Activated T-cell treated with anti-CD3 and anti-CD28 coated beads, Interleukin-2, amount 50 U/mL, for 24 hours (primary cell): ENCODE data around the gene ZNF512B.
"Not testable (repeated sequence)": the region's sequence is repeated elsewhere in the genome, so short reads cannot be mapped to it uniquely, and the experiment has no call there.

Experiments used
- DNase-seq: peaks from one replicate; pipeline ENCODE4 v3.0.0-alpha.2; 2020
- H3K27ac Mint-ChIP-seq: 2 replicates; pipeline ENCODE4 v1.8.0; 2020; ENCODE audit warnings: mild to moderate bottlenecking, mixed read lengths
- H3K27me3 Mint-ChIP-seq: 2 replicates; pipeline ENCODE4 v1.8.0; 2020; ENCODE audit warnings: mixed read lengths
- H3K36me3 Mint-ChIP-seq: 2 replicates; pipeline ENCODE4 v1.8.0; 2020; ENCODE audit warnings: low read depth, mixed read lengths
- H3K4me1 Mint-ChIP-seq: 2 replicates; pipeline ENCODE4 v1.8.0; 2020; ENCODE audit warnings: low read depth, mixed read lengths
- H3K4me3 Mint-ChIP-seq: 2 replicates; pipeline ENCODE4 v1.8.0; 2020; ENCODE audit warnings: mild to moderate bottlenecking, moderate library complexity, mixed read lengths
- H3K9me3 Mint-ChIP-seq: 2 replicates; pipeline ENCODE4 v1.8.0; 2020; ENCODE audit warnings: mixed read lengths

Gene ZNF512B

DNA sequence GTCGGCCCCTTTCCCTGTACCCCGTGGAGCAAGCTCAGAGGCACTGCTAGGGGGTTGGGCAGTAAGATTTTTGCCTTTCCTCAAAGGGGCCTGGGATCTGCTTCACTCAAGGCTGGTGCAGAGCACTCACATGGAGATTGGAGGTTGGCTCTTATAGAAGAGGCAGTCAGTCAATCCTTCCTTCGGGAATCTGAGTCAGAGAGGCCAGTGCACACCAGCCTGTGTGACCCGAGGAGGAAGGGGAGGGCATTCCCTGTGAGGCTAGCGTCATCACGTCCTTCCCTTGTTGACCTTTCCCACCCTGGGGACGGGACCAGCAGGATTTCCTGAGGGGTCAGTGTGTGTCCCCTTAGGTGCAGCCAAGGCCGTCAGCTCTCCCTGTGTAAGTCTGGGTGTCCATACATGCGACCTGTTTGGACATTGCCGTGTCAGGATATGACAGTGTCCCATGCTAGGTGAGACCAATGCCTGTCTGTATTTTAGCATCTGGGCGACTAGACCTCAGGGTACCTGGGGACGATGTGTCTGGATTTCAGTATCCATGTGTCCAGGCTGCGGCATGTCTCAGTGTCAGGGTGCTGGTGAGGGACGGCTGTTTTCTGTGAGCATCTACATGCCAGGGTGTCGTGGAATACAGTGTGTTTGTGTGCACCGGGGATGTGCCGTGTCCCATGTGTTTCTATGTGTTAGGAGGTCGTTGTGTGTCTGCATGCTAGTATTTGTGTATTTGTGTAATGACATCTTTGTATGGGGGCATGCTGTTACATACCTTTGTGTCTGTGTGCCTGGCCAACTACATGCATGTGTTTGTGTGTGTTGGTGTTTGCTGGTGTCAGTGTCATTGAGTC lies 2.8 kb upstream of the ZNF512B start:
- Mint-ChIP-seq H3K4me1 (peaks cover 47% of the 10 kb centered on the region), H3K4me3 (no peak overlapping the region), H3K27ac (no peak overlapping the region), H3K27me3 (no peaks in the 10 kb centered on the region), H3K36me3 (peaks cover 53% of the 10 kb centered on the region), H3K9me3 (no peaks in the 10 kb centered on the region)
- peak; percentile 32 for DNase-seq

DNA sequence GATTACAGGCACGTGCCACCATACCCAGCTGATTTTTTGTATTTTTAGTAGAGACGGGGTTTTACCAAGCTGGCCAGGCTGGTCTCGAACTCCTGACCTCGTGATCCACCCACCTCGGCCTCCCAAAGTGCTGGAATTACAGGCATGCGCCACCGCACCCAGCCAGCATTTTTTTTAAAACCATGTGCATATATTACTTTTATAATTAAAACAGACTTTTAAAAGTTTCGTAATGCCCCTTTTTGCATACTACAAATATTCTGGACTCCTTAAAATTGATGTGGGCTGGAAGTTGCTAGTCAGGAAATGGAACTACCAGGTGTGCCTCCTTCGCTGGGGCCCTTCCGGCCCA lies 2.2 kb upstream of the ZNF512B start:
- H3K4me3 Mint-ChIP-seq, H3K9me3 Mint-ChIP-seq, DNase-seq, H3K27ac Mint-ChIP-seq, H3K27me3 Mint-ChIP-seq: not testable (repeated sequence)
- Mint-ChIP-seq H3K36me3 (peaks cover 54% of the 10 kb centered on the region), H3K4me1 (peaks cover 41% of the 10 kb centered on the region)

DNA sequence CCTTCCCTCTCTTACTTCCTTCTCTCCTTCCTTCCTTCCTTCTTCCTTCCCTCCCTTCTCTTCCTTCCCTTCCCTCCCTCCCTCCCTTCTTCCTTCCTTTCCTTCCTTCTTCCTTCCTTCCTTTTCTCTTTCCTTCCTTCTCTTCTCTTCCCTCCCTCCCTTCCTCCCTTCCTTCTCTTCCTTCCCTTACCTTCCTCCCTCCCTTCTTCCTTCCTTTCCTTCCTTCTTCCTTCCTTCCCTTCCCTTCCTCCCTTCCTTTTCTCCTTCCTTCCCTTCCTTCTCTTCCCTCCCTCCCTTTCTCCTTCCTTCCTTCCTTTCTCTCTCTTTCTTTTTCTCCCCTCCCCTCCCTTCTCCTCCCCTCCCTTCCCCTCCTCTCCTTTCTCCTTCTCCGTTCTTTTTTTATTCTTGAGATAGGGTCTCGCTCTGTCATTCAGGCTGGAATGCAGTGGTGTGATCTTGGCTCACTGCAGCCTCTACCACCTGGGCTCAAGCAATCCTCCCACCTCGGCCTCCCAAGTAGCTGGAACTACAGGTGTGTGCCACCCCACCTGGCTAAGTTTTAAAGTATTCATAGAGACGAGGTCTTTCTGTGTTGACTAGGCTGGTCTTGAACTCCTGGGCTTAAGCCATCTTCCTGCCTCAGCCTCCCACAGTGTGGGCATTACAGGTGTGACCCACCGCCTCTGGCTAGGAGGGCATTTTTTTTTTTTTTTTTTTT lies 1.1 kb upstream of the ZNF512B start:
- no peak overlapping the region for H3K27ac Mint-ChIP-seq
- H3K4me1 Mint-ChIP-seq: peaks cover 32% of the 10 kb centered on the region

DNA sequence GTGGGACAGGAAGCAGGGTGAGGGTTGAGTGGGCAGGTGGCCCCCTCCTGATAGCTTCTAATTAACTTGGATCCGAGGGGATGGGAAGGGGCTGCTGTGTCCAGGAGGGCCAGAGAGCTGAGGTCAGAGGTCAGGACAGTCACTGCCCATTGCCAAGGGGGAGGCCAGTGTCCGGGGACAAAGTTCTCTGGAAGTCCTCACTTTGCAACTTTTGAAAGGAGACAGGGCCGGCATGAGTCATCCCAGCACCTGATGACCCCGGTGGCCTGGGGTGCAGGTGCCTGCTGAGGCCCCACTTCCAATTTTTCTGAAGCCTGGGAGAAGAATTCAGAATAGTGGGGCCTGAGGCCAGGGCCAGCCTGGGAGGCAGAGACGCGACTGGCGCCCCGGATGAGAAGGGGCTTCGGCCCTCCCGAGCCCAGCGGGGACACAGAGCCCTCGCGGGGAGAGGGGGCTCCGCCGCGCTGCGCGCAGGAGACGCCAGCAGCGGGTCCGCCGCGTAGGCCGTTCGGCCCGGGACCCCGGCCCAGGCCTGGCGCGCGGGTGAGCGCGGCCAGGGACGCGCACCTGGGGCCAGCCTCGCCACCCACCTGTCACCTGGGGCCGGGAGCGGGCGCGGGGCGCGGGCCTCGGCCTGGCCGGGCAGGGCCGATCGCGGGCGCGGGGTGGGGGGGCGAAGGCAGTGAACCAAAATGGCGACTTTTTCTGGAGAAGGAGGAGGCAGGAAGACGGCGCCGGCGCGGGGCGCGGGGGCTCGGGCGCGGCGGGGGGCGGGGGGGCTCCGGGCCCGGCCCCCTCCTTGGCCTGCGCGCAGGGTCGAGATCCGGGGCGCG lies 586 bp downstream of the ZNF512B start:
- peak; percentile 66 for DNase-seq
- peak overlapping the region; percentile 89 for H3K27ac Mint-ChIP-seq
- no peaks in the 10 kb centered on the region for H3K9me3 Mint-ChIP-seq
- peaks cover 46% of the 10 kb centered on the region for H3K36me3 Mint-ChIP-seq
- peak overlapping the region; percentile 86 for H3K4me3 Mint-ChIP-seq
- peaks cover 27% of the 10 kb centered on the region for H3K4me1 Mint-ChIP-seq
- H3K27me3 Mint-ChIP-seq: no peaks in the 10 kb centered on the region

More for the DNA sequence above, 1.1 kb upstream of the ZNF512B start:
- no peaks in the 10 kb centered on the region for H3K9me3 Mint-ChIP-seq
- peak overlapping the region; percentile 69 for H3K4me3 Mint-ChIP-seq
- DNase-seq: peak; percentile 29
- peaks cover 55% of the 10 kb centered on the region for H3K36me3 Mint-ChIP-seq
- H3K27me3 Mint-ChIP-seq: no peaks in the 10 kb centered on the region

DNA sequence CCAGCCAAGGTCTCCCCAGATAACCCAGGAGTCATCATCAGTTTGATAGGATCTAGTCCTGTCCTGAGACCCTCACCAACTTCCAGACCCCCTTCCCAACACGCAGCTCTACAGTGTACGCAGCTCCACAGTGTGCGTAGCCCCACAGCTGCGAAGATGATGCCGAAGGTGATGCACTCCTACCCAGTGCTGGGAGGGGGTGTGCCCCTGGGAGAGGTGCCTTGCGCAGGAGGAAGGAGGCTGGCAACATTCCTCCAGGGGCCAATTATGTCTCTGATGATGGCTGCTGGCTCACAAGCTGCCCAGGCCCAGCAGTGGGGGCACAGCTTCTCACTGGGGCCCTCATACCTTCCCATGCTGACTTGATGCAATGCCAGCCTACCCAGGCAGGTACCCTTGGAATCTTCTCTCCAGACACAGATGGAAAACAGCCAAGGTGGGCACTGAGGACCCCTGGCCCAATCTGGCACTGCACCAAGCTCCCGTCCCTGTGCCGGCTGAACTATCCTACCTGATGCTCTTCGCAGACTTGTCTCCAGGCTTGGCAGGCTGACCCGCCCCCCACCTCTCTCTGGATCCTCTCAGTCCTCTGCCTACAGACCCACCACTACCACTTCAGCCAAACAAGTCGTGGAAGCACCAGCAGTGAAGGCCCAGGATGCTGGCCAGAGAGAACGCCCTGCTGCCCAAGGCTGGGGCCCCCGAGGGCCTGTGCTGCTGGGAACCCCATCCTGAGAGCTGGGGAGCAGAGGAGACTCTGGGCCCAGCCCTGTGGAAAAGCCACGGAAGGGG lies 1.4 kb downstream of the ZNF512B start:
- H3K9me3 Mint-ChIP-seq: no peaks in the 10 kb centered on the region
- H3K27me3 Mint-ChIP-seq: no peaks in the 10 kb centered on the region
- DNase-seq: peak; percentile 45
- H3K4me3 Mint-ChIP-seq: peak overlapping the region; percentile 86
- peaks cover 47% of the 10 kb centered on the region for H3K36me3 Mint-ChIP-seq
- H3K27ac Mint-ChIP-seq: peak overlapping the region; percentile 89
- peaks cover 20% of the 10 kb centered on the region for H3K4me1 Mint-ChIP-seq

DNA sequence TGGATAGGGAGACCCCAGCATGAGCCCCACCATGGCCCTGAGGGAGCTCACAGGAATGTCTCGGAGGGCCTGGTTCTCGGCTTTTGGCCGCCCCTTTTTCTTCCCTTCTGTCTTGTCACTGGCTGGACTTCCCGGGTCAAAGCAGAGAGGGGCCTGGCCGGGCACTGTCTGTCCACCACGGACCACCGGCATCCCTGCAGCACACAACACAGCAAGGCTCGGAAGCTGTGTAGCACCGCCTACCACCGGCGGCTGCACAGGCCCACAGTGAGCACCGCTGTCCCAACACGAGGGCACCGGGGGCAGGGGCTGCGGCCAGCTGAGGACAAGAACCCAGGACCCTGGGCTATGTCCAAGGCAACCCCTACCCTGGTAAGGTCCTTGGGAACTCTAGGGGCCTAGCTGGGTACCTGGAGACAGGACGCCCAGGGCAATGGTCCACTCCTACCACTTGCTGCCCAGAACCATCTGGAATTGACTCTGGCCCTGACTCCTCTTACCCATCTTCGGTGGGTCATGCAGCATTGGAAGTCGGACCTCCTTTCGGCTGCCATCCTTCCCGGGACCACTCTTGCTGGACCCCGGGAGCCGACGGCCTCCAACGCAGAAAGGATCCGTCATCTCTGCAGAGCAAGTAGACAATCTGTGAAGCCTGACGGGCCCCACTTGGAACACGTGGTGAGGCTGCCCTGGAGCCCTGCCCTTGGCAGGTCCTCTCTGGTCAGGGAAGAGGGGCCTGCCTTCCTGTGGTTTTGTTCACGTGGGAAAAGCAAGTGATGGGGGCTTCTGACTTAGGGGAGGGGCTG lies 2.2 kb downstream of the ZNF512B start:
- no peaks in the 10 kb centered on the region for H3K27me3 Mint-ChIP-seq
- H3K9me3 Mint-ChIP-seq: no peaks in the 10 kb centered on the region
- DNase-seq: peak; percentile 33
- H3K4me1 Mint-ChIP-seq: peaks cover 17% of the 10 kb centered on the region
- peak overlapping the region; percentile 89 for H3K27ac Mint-ChIP-seq
- peaks cover 46% of the 10 kb centered on the region for H3K36me3 Mint-ChIP-seq
- peak overlapping the region; percentile 86 for H3K4me3 Mint-ChIP-seq

DNA sequence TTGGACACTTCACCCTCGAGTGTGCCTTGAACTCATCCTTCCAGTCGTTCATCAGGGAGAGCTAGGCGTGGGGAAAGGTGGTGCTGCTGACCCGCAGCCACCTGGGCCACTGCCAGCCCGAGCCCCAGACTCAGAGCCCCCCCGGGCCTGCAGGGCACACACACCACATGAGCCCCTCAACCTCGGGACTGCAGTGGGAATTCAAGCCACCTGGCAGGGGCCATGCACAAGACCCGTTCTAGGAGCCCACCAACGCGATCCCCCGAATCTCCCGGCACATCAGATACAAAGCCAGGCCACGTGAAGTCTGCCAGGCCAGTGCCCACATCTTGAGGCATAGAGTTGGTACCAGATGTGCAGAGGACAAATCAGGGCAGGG lies 2.8 kb downstream of the ZNF512B start:
- DNase-seq: peak; percentile 29
- no peak overlapping the region for H3K27ac Mint-ChIP-seq
- peaks cover 52% of the 10 kb centered on the region for H3K36me3 Mint-ChIP-seq
- peaks cover 14% of the 10 kb centered on the region for H3K4me1 Mint-ChIP-seq
- H3K4me3 Mint-ChIP-seq: no peak overlapping the region
- no peaks in the 10 kb centered on the region for H3K9me3 Mint-ChIP-seq
- no peaks in the 10 kb centered on the region for H3K27me3 Mint-ChIP-seq

DNA sequence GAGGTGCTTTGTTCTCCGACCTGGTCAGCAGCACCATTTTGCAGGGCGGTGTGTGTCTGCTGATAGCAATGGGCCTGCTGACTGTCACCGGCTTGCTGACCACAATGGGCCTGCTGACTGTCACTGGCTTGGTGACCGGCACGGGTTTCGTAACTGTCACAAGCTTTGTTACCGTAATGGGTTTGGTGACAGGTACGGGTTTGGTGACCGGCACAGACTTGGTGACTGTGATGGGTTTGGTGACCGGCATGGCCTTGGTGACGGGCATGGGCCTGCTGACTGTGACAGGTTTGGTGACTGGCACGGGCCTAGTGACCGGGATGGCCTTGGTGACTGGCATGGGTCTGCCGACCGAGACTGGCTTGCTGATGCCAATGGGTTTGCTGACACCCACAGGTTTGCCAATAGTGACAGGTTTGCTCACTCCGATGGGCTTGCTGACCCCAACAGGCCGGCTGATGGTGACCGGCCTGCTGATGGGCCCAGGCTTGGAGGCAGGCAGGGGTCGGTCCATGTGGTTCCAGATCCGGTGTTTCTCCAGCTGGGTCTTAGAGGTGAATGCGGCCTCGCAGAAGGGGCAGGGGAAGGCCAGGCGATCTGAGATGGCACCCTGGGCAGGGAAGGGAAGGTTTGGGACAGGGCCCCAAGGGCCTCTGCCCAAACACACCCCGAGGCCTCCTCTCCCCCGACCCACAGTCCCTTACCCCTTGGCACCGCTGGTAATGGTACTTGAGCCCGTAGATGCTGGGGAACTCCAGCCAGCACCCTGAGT lies 3.4 kb downstream of the ZNF512B start:
- peak; percentile 28 for DNase-seq
- Mint-ChIP-seq H3K4me3 (no peak overlapping the region), H3K36me3 (peaks cover 58% of the 10 kb centered on the region), H3K27me3 (no peaks in the 10 kb centered on the region), H3K4me1 (peaks cover 14% of the 10 kb centered on the region), H3K9me3 (no peaks in the 10 kb centered on the region), H3K27ac (no peak overlapping the region)

DNA sequence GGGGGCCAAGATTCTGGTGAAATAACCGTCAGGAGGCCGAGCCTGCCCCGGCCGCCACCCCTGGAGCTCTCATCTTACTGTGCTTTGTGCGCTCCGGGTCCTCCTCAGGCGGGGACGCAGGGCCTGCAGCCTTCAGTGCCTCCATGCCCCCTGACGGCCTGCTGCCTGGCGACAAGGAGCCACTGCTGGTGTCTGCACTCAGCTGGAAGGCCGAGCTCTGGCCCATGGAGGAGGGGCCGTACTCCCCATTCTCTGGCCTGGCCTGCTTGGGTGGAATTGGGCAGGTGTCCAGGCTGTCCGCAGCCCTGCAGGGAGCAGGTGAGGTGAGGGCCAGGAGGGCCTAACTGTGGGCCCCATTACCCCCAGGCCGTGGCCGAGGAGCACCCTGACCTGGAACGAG lies 5.3 kb downstream of the ZNF512B start:
- no peaks in the 10 kb centered on the region for H3K27me3 Mint-ChIP-seq
- H3K9me3 Mint-ChIP-seq: no peaks in the 10 kb centered on the region
- H3K4me1 Mint-ChIP-seq: peaks cover 11% of the 10 kb centered on the region
- H3K27ac Mint-ChIP-seq: no peak overlapping the region
- H3K4me3 Mint-ChIP-seq: no peak overlapping the region
- no peak for DNase-seq
- H3K36me3 Mint-ChIP-seq: peaks cover 68% of the 10 kb centered on the region

DNA sequence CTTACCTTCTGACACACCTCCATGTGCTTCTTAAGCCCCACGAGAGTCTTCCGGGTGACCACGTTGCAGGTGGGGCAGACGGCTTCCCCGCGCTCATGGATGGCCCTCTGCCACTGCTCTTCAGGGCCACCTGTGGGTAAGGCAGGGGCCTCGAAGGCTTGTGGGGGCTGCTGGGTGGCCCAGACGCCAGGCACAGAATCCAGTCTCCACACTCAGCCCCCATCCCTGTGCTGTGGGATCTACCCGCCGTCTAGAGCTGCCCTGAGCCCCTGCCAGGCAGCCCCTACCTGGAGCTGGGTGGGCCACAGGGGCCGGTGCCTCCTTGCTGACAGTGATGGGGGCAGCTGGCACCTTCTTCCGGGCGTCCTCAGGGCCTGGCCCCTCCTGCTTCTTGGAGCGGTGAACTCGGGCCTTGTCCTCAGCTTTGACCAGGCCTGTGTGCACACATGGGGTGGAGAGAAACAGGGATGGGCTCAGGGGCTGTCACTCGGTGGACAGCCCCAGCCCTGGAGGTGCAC lies 5.9 kb downstream of the ZNF512B start:
- Mint-ChIP-seq H3K27me3 (no peaks in the 10 kb centered on the region), H3K4me1 (peaks cover 9% of the 10 kb centered on the region), H3K36me3 (peaks cover 71% of the 10 kb centered on the region), H3K27ac (no peak overlapping the region), H3K4me3 (no peak overlapping the region), H3K9me3 (no peaks in the 10 kb centered on the region)
- no peak for DNase-seq

DNA sequence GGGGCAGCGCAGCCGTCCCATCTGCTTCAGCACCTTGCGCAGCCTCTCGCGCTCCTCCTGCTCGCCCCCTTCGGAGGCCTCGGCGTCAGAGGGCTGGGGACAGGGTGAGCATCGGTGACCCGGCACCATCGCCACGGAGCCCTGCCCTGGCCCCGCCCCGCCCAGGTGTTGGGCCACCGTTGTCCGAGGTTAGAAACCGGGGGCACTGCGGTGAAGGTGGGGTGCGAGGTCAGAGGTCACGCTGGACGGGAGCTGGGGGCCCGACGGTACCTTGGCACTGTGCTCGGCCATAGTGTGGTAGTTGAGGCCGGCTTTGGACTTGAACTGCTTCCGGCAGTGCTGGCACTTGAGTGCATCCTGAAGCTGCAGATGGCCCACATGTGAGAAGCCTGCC lies 6.4 kb downstream of the ZNF512B start:
- Mint-ChIP-seq H3K27me3 (no peaks in the 10 kb centered on the region), H3K27ac (no peak overlapping the region), H3K4me1 (peaks cover 6% of the 10 kb centered on the region), H3K36me3 (peaks cover 72% of the 10 kb centered on the region), H3K4me3 (no peak overlapping the region), H3K9me3 (no peaks in the 10 kb centered on the region)
- no peak for DNase-seq

DNA sequence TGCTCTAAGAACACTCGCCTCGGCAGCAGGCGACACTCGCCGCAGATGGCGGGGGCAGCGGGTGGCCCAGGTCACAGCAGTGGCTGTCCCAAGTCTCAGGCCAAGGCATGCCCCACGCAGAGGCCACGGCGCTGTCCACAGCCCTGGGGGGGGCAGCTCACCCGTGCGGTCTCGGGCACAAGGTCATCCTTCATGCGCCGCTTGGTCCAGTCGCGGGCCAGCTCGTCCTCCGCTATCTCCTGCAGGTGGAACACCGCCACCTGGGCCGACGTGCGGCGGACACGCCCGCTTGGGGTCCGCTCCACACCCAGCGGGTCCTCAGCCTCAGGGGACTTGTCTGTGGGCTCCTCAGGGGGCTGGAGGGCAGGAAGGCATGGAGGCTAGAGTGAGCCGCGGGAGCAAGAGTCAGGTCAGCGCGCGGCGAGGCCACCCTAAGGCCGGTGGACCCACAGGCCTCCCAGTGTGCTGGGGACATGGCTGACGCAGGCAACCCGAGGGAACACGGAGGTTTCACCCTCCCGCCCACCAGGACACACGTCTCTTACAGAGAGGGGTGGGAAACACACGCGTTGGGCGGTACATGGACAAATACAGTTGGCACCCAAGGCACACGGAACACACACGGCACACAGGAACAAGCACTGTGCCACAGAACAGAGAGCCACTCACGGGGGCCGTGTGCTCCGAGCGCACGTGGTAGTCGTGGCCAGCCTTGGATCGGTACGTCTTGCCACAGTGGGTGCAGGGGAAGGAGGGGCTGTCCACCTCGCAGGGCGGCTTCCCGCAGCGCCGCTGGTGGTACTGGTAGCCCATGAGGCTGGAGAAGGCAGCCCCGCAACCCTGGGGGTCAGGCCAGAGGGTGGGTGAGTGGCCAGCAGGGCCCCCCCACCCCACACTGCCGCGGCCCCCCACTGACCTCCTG lies 7.0 kb downstream of the ZNF512B start:
- Mint-ChIP-seq H3K27ac (no peak overlapping the region), H3K9me3 (no peaks in the 10 kb centered on the region), H3K27me3 (no peaks in the 10 kb centered on the region), H3K4me3 (no peak overlapping the region), H3K36me3 (peaks cover 67% of the 10 kb centered on the region), H3K4me1 (peaks cover 9% of the 10 kb centered on the region)
- no peak for DNase-seq
